ENCODE results near the gene SPATS2.
"Not testable (repeated sequence)": the region's sequence is repeated elsewhere in the genome, so short reads cannot be mapped to it uniquely, and the experiment has no call there.

SPATS2 gene

GRCh38 chr12:49332441-49332861 lies 34.8 kb upstream of the SPATS2 start:
- H3K27me3 ChIP-seq (ENCODE audit: insufficient read depth, low read length), result no peaks in the 10 kb centered on the region
- H3K4me1 ChIP-seq (ENCODE audit: insufficient read depth, low read length, severe bottlenecking), result peaks cover 3% of the 10 kb centered on the region
- H3K9me2 ChIP-seq (ENCODE audit: low read depth, low read length), result no peaks in the 10 kb centered on the region
- TF ChIP-seq EZH2 (IDR thresholded peaks at IDR 0.05; ENCODE audit: borderline replicate concordance, low read length) (no peak), CTCF (IDR thresholded peaks at IDR 0.05; ENCODE audit: low read length) (no peak)
- H3K9me3 ChIP-seq (ENCODE audit: low read length), result no peaks in the 10 kb centered on the region
- H4K20me1 ChIP-seq (ENCODE audit: insufficient read depth, low read length), result no peaks in the 10 kb centered on the region
- no peak overlapping the region for H3K4me2 ChIP-seq (ENCODE audit: low read length)
- H3K9ac ChIP-seq (ENCODE audit: low read length), result no peak overlapping the region
- no peaks in the 10 kb centered on the region for H3F3A ChIP-seq (ENCODE audit: insufficient read depth, low read length)
- H3K36me3 ChIP-seq (ENCODE audit: insufficient read depth, low read length), result peaks cover 42% of the 10 kb centered on the region
- no peak overlapping the region for H2AFZ ChIP-seq (ENCODE audit: low read length)
- H3K4me3 ChIP-seq (ENCODE audit: low read depth, low read length, poor library complexity, severe bottlenecking), result no peak overlapping the region
- no peak overlapping the region for H3K27ac ChIP-seq (ENCODE audit: low read depth, low read length, poor library complexity, severe bottlenecking)
- no peaks in the 10 kb centered on the region for H3K79me2 ChIP-seq (ENCODE audit: insufficient read depth, low read length)

GRCh38 chr12:49332891-49333371 lies 34.3 kb upstream of the SPATS2 start:
- Histone ChIP-seq H3K9me3 (ENCODE audit: low read length) (no peaks in the 10 kb centered on the region), H3K4me1 (ENCODE audit: insufficient read depth, low read length, severe bottlenecking) (peaks cover 4% of the 10 kb centered on the region), H2AFZ (ENCODE audit: low read length) (no peak overlapping the region), H3K9me2 (ENCODE audit: low read depth, low read length) (no peaks in the 10 kb centered on the region), H3K27ac (ENCODE audit: low read depth, low read length, poor library complexity, severe bottlenecking) (no peak overlapping the region), H3K4me3 (ENCODE audit: low read depth, low read length, poor library complexity, severe bottlenecking) (no peak overlapping the region), H4K20me1 (ENCODE audit: insufficient read depth, low read length) (no peaks in the 10 kb centered on the region), H3K36me3 (ENCODE audit: insufficient read depth, low read length) (peaks cover 38% of the 10 kb centered on the region), H3K27me3 (ENCODE audit: insufficient read depth, low read length) (no peaks in the 10 kb centered on the region), H3K4me2 (ENCODE audit: low read length) (no peak overlapping the region), H3F3A (ENCODE audit: insufficient read depth, low read length) (no peaks in the 10 kb centered on the region), H3K79me2 (ENCODE audit: insufficient read depth, low read length) (no peaks in the 10 kb centered on the region), H3K9ac (ENCODE audit: low read length) (no peak overlapping the region)
- no peak for TF ChIP-seq CTCF (IDR thresholded peaks at IDR 0.05; ENCODE audit: low read length)
- no peak for TF ChIP-seq EZH2 (IDR thresholded peaks at IDR 0.05; ENCODE audit: borderline replicate concordance, low read length)

GRCh38 chr12:49333778-49334177 lies 33.5 kb upstream of the SPATS2 start:
- not testable (repeated sequence) for H3F3A ChIP-seq (ENCODE audit: insufficient read depth, low read length); H3K4me1 ChIP-seq (ENCODE audit: insufficient read depth, low read length, severe bottlenecking); H3K27me3 ChIP-seq (ENCODE audit: insufficient read depth, low read length); H3K79me2 ChIP-seq (ENCODE audit: insufficient read depth, low read length); H2AFZ ChIP-seq (ENCODE audit: low read length); H3K4me3 ChIP-seq (ENCODE audit: low read depth, low read length, poor library complexity, severe bottlenecking); H3K27ac ChIP-seq (ENCODE audit: low read depth, low read length, poor library complexity, severe bottlenecking); H3K4me2 ChIP-seq (ENCODE audit: low read length); H3K9me3 ChIP-seq (ENCODE audit: low read length); H3K9me2 ChIP-seq (ENCODE audit: low read depth, low read length); H4K20me1 ChIP-seq (ENCODE audit: insufficient read depth, low read length); H3K9ac ChIP-seq (ENCODE audit: low read length)
- peaks cover 34% of the 10 kb centered on the region for H3K36me3 ChIP-seq (ENCODE audit: insufficient read depth, low read length)

GRCh38 chr12:49334226-49334625 lies 33.0 kb upstream of the SPATS2 start:
- Histone ChIP-seq H3K9me2 (ENCODE audit: low read depth, low read length) (no peaks in the 10 kb centered on the region), H3K27me3 (ENCODE audit: insufficient read depth, low read length) (no peaks in the 10 kb centered on the region)
- TF ChIP-seq EZH2 (IDR thresholded peaks at IDR 0.05; ENCODE audit: borderline replicate concordance, low read length) (no peak), CTCF (IDR thresholded peaks at IDR 0.05; ENCODE audit: low read length) (no peak)

More at GRCh38 chr12:49334226-49334625, 33.0 kb upstream of the SPATS2 start:
- H3K4me3 ChIP-seq (ENCODE audit: low read depth, low read length, poor library complexity, severe bottlenecking), result no peak overlapping the region
- H3K9ac ChIP-seq (ENCODE audit: low read length), result no peak overlapping the region
- H3K79me2 ChIP-seq (ENCODE audit: insufficient read depth, low read length), result no peaks in the 10 kb centered on the region
- H3K4me1 ChIP-seq (ENCODE audit: insufficient read depth, low read length, severe bottlenecking), result peaks cover 4% of the 10 kb centered on the region
- H3K9me3 ChIP-seq (ENCODE audit: low read length), result no peaks in the 10 kb centered on the region
- H2AFZ ChIP-seq (ENCODE audit: low read length), result no peak overlapping the region
- H4K20me1 ChIP-seq (ENCODE audit: insufficient read depth, low read length), result no peaks in the 10 kb centered on the region
- no peaks in the 10 kb centered on the region for H3F3A ChIP-seq (ENCODE audit: insufficient read depth, low read length)
- H3K27ac ChIP-seq (ENCODE audit: low read depth, low read length, poor library complexity, severe bottlenecking), result no peak overlapping the region
- no peak overlapping the region for H3K4me2 ChIP-seq (ENCODE audit: low read length)
- H3K36me3 ChIP-seq (ENCODE audit: insufficient read depth, low read length), result peaks cover 29% of the 10 kb centered on the region

Measured in OCI-LY1 (cell line).